B cell (primary cell): ENCODE results near the gene HOXB7. TPM values are rescaled to one million over a fixed set of nuclear protein-coding genes. Genes with fewer than 3 reads are reported as not detected.

Experiments used
- ATAC-seq: fragments of 200-7000 bp; cut with Tn5 transposase; one replicate; pipeline ENCODE4 v1.10.0; 2021; ENCODE audit warnings: low read depth, mild to moderate bottlenecking, moderate number of reproducible peaks, moderate library complexity
- CTCF ChIA-PET: fragments of 350-600 bp; sonication (Branson Sonifier 250); formaldehyde crosslinking; loops from one replicate; lab custom pipeline; 2021; ENCODE audit warnings: antibody characterized with exemption, inconsistent platforms; lab: Charles Lee
- POLR2A ChIA-PET: fragments of 350-600 bp; sonication (Branson Sonifier 250); formaldehyde crosslinking; loops from one replicate; lab custom pipeline; 2021; ENCODE audit warnings: antibody characterized with exemption; lab: Charles Lee
- DNase-seq: peaks from one replicate; pipeline ENCODE4 v3.0.0; 2013
- H2AFZ ChIP-seq: 2 replicates; pipeline ENCODE4 v1.6.1; 2012; ENCODE audit warnings: mild to moderate bottlenecking, low read depth, low read length; ENCODE audit not compliant: insufficient read depth, poor library complexity, severe bottlenecking
- H3K27ac ChIP-seq, 2 donors: 1 replicate in 1 of 2; 2 replicates in 1 of 2; pipeline ENCODE4 v1.5.1; 2012 to 2013; ENCODE audit warnings: low read length in 2 of 2, mild to moderate bottlenecking in 2 of 2, moderate library complexity in 1 of 2
- H3K27me3 ChIP-seq, 4 experiments: fragments of 200-600 bp in 1 of 4; sonication (generic) in 1 of 4; replicated peaks in 1 of 4; 1 replicate in 2 of 4; 2 replicates in 2 of 4; pipeline versions ENCODE4 v1.6.1 to v1.7.0; 2013 to 2016; ENCODE audit warnings: low read length in 3 of 4, mild to moderate bottlenecking in 2 of 4, mixed read lengths in 1 of 4, moderate library complexity in 1 of 4; ENCODE audit not compliant: insufficient read depth in 4 of 4, control insufficient read depth in 3 of 4; ENCODE audit errors: control extremely low read depth in 1 of 4
- H3K36me3 ChIP-seq, 2 experiments: replicated peaks in 1 of 2; 1 replicate in 1 of 2; 2 replicates in 1 of 2; pipeline versions ENCODE4 v1.6.1 to v1.7.1; 2013; ENCODE audit warnings: low read length in 1 of 2; ENCODE audit not compliant: insufficient read depth in 2 of 2, control insufficient read depth in 1 of 2; ENCODE audit errors: control extremely low read depth in 1 of 2, extremely low read depth in 1 of 2
- H3K4me1 ChIP-seq, 2 donors: fragments of 200-600 bp in 1 of 2; sonication (generic) in 1 of 2; 1 replicate in 1 of 2; 2 replicates in 1 of 2; pipeline versions ENCODE4 v1.5.1 to v1.6.1; 2013 to 2017; ENCODE audit warnings: low read length in 2 of 2; ENCODE audit not compliant: control insufficient read depth in 2 of 2, insufficient read depth in 2 of 2
- H3K4me2 ChIP-seq: replicated peaks from 2 replicates; pipeline ENCODE3; 2012; ENCODE audit warnings: mild to moderate bottlenecking, low read depth, low read length; ENCODE audit not compliant: poor library complexity, severe bottlenecking
- H3K4me3 ChIP-seq, 5 experiments: fragments of 200-600 bp in 1 of 5; sonication (generic) in 1 of 5; 1 replicate in 3 of 5; 2 replicates in 2 of 5; pipeline versions ENCODE4 v1.5.1 to v1.7.0; 2011 to 2016; ENCODE audit warnings: low read length in 4 of 5, mild to moderate bottlenecking in 4 of 5, low read depth in 2 of 5, control low read depth in 1 of 5, moderate library complexity in 1 of 5; ENCODE audit not compliant: insufficient read depth in 1 of 5; ENCODE audit errors: control extremely low read depth in 1 of 5, extremely low read depth in 1 of 5
- H3K79me2 ChIP-seq: fragments of 200-600 bp; sonication (generic); one replicate; pipeline ENCODE4 v1.6.0; 2016; ENCODE audit warnings: low read length; ENCODE audit not compliant: control insufficient read depth, insufficient read depth
- H3K9ac ChIP-seq: fragments of 200-600 bp; sonication (generic); 2 replicates; pipeline ENCODE4 v1.6.1; 2017; ENCODE audit warnings: mild to moderate bottlenecking, low read length, moderate library complexity
- H3K9me3 ChIP-seq, 3 donors: one replicate each; pipeline versions ENCODE4 v1.6.1 to v1.7.1; 2013; ENCODE audit warnings: low read length in 2 of 3; ENCODE audit not compliant: control insufficient read depth in 2 of 3, insufficient read depth in 1 of 3; ENCODE audit errors: control extremely low read depth in 1 of 3
- H4K20me1 ChIP-seq: 2 replicates; pipeline ENCODE4 v1.6.0; 2012; ENCODE audit warnings: mild to moderate bottlenecking, low read length; ENCODE audit not compliant: insufficient read depth, control insufficient read depth, poor library complexity, severe bottlenecking
- H3K27ac Mint-ChIP-seq: one replicate; pipeline ENCODE4 v1.8.0; 2021; ENCODE audit warnings: mixed read lengths
- H3K27me3 Mint-ChIP-seq: one replicate; pipeline ENCODE4 v1.8.0; 2021; ENCODE audit warnings: mixed read lengths
- H3K4me1 Mint-ChIP-seq: one replicate; pipeline ENCODE4 v1.8.0; 2021; ENCODE audit warnings: mixed read lengths
- H3K4me3 Mint-ChIP-seq: one replicate; pipeline ENCODE4 v1.8.0; 2021; ENCODE audit warnings: mixed read lengths
- H3K9me3 Mint-ChIP-seq: one replicate; pipeline ENCODE4 v1.8.0; 2022; ENCODE audit warnings: mixed read lengths; ENCODE audit not compliant: insufficient read depth
- CTCF ChIP-seq: fragments of 200-600 bp; IDR thresholded peaks from one replicate; pipeline ENCODE4 v1.8.0; 2022; ENCODE audit warnings: antibody characterized with exemption, mild to moderate bottlenecking
- EZH2 ChIP-seq: IDR thresholded peaks from 2 replicates; pipeline ENCODE4 v1.6.1; 2012; ENCODE audit warnings: borderline replicate concordance, low read depth, mild to moderate bottlenecking, moderate library complexity, low read length; ENCODE audit not compliant: insufficient read depth, poor library complexity, severe bottlenecking
- WGBS: methylation state at CpG from one replicate; pipeline ENCODE4 v1.1.5; 2013; ENCODE audit warnings: missing lambda C conversion rate; ENCODE audit not compliant: insufficient coverage; 5-methylcytosine and 5-hydroxymethylcytosine counted together
- intact Hi-C: fragments of 100-400 bp; cut with micrococcal nuclease; formaldehyde crosslinking; loops from one replicate; pipeline ENCODE4 v1.10.0; 2022
- polyA plus RNA-seq: library from polyadenylated mRNA; depleted of rRNA; stranded (reverse); fragments of >200 nt; gene quantifications from 2 replicates; pipeline ENCODE4 v1.2.3, GENCODE V29; 2012
- total RNA-seq, 2 donors: library from RNA; stranded (reverse); fragments of 120-200 nt in 1 of 2; gene quantifications; 1 replicate in 1 of 2; 2 replicates in 1 of 2; pipeline versions ENCODE4 v1.2.3 to v1.2.4, GENCODE V29; 2013 to 2022

HOXB7 gene
- total and polyA plus RNA-seq, 2 donors (not counting 1 experiment from before 2014, with no cell fraction given), result 0.25 to 1.3 TPM

- Mint-ChIP-seq H3K9me3 (no peaks in the 10 kb centered on the region), H3K4me3 (no peak overlapping the region), H3K27ac (no peak overlapping the region), H3K27me3 (peaks cover 77% of the 10 kb centered on the region), H3K4me1 (peaks cover 24% of the 10 kb centered on the region)
- Histone ChIP-seq H3K4me1 (peaks cover 29 to 35% of the 10 kb centered on the region in 2 donors), H4K20me1 (no peaks in the 10 kb centered on the region), H2AFZ (no peak overlapping the region), H3K79me2 (no peaks in the 10 kb centered on the region), H3K27ac (no peak overlapping the region), H3K36me3 (no peaks in the 10 kb centered on the region), H3K9me3 (peaks cover 0 to 12% (median 0%) of the 10 kb centered on the region in 3 donors), H3K27me3 (peaks cover 0 to 96% (median 68%) of the 10 kb centered on the region in 4 experiments), H3K4me2 (no peak overlapping the region), H3K9ac (no peak overlapping the region), H3K4me3 (no peak overlapping the region)
- WGBS, result 84% methylated on average over 2 of the region's 5 CpGs
- ChIA-PET CTCF (interaction anchor here (0.8 to 1.2 kb wide), 6 partner anchors 9 to 366 kb away, joined by 3 to 5 read pairs (median 4); no protein-coding TSS in a partner anchor), POLR2A (no interaction called here)
- TF ChIP-seq EZH2 (no peak), CTCF (no peak)
- DNase-seq (no peak), ATAC-seq (no peak)
- intact Hi-C loops, result no loop called here
Measured at GRCh38 chr17:48628649-48629410, 18.0 kb upstream of the HOXB7 start.
